DMS53 treated with DMSO at 0.1 percent for 48 hours (cell line): ENCODE data around the gene RDH13.
A peak's percentile ranks its signal among the peaks of the same experiment; 100 is the strongest.

ENCODE experiments used
- DNase-seq: peaks from one replicate; lab custom pipeline; 2025; ENCODE audit not compliant: unreplicated experiment; lab: John Stamatoyannopoulos, UW

The RDH13 gene

DNA sequence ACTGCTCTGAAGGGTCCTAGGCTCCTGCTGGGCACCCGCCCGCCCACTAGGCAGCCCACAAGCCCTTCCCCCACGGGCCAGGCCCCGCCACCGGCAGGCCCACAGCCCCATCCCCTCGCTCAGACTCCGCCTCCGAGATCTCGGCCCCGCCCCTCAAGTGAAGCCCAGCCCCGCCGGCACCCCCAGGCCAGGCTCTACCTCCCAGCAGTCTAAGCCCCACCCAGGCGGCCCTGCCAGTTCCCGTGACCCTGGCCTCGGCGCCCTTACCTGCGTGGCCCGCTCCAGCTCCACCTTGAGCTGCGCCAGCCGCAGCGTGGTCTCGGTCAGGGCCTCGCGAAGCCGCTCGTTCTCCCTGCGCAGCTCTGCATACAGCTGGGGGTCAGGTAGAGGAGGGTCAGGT, 29.0 kb upstream of the RDH13 start:
- DNase-seq, result no peak

DNA sequence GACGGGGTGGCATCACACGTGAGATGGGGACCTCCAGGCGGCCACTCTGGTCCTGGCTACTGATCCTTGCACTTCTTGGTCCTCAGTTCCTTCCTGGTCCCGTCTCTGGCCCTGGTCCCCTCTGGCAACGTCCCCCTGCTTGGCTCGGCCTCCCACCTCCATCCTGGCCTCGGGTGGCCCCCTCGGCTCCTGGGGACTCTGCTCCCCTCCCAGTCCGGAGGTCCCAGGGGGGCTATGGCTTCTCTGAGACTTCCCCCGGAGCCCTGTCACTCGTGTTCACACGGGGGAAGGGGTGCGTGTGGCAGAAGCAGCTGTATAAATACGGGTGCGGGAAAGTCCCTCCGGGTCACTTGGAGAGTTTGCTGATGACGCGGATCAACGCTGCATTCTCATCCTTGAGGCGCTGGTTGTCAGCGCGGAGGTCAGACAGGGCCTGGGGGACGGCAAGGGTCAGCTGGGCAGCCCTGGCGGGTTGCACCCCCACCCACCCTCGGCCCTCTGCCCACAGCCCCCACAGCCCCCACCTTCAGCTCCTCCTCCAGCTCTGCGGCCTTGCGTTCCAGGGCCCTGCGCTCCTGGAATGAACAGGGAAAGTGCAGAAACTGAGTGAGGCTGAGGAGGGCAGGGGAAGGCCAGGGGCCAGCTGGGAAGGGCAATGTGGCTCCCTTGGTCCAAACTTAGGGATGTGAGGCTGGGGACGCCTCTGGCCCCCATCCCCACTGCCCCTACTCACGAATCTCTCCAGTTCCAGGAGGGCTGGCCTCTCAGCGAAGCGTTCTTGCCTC, 28.4 kb upstream of the RDH13 start:
- no peak for DNase-seq

DNA sequence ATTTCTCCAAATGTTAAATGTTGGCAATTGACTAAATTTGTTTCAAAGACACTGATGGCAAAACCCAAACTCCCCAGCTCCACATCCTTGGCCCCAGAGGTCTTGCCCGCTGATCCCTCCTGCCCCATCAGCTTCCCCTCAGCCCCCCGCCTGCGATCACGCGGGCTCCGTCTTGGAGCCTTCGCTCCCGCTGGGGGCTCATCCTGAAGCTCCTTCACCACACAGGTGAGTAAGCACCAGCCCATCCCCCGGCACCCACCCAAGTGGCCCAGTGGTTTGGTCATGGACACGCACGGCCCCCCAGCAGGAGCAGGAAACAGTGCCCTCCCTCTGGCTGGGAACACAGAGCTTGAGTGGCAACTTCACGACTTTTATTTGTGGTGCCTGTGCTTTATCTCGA, 27.6 kb upstream of the RDH13 start:
- no peak for DNase-seq

DNA sequence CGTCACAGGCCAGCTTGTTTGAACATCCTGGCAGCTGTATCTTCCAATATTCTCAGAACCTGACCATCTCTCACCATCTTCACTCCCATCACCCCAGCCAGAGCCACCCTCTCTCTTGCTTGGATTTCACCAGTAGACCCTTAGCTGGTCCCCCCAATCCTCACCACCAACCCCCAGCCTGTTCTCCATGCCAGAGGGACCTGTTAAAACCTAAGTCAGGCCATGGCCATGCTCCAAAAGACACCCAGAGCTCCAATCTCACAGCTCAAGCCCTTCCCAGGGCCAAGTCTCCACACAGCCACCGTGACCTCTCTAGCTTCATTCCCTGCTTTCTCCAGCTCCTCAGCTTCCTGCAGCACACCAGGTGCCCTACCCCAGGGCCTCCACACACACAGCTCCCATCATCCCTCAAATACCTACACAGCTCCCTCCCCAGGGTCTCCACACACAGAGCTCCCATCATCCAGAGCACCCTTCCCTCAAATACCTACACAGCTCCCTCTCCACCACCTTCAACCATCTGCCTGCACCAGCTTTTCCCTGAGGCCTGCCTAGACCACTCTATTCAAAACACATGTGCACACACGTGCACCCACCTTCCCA, 26.5 kb upstream of the RDH13 start:
- no peak for DNase-seq

DNA sequence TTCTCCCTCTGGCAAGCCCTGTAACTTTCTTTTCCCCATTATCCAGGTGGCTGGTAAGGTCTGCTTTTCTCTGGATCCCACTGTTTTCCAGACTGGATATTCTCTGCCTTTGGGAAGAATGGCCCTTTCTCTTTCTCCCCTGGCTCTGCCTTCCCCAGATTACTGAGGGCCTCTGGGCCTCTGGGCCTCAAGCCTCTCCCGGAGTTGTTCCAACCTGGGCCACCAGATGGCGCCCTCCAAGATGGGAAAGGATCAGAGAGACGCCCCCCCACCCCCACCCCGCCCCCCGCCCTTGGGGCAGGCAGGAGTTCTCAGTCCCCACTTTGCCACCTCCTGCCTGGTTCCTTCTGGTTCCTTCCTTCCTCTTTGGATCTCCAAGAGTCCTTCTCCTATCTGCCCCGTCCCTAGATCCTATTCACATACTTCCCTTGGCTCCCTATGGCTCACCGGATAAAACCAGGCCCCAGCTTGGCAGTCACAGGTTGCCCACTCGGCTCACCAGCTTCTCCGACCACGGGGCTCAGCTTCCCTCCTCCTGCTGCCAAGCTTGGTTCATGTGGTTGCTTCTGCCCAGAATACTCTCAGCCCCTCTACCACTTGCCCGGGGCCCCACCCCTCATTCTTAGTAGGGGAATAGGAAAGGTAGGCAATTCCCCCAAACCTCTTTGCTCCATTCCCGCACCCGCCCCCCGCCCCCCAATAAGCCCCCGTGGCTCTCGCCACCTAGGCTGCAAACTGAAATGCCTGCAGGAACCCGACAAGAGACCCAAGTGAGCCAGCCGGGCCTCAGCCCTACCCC, 25.8 kb upstream of the RDH13 start:
- DNase-seq, result peak; percentile 47

DNA sequence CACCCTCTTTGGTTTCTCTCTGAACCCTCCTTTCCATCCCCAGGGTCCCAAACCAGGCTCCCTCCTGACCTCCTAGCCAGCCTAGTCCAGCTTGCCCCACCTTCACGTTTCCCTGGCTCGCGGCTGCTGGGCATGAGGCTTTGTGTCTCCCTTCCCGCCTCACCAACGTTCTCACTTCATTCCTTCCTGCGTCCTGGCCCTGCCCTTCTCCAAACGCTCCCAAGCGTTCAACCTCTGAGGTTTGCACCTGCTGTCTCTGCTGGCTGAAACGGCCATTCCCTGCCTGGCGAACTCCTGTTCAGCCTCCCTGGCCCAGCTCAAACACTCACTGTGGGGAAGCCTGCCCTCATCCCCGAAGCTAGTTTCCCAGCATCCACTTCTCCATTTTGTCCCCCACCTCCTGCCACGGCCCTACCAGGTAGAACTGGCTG, 25.1 kb upstream of the RDH13 start:
- DNase-seq, result no peak

DNA sequence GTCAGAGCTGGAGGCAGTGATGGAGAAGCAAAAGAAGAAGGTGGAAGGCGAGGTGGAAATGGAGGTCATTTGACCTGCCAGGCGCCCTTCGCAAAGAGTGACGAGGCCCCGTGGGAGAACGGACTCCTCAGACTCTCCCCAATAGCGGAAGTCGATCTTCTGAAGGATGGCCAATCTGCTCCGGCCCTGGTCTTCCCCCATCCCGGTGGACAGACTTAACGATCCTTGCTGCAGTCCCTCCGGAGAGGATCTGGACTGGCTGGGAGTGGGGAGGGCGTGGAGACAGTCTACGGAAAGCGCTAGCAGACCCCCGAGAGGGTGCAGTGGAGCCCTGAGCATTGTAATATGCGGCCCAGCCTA, 24.6 kb upstream of the RDH13 start:
- DNase-seq, result no peak

DNA sequence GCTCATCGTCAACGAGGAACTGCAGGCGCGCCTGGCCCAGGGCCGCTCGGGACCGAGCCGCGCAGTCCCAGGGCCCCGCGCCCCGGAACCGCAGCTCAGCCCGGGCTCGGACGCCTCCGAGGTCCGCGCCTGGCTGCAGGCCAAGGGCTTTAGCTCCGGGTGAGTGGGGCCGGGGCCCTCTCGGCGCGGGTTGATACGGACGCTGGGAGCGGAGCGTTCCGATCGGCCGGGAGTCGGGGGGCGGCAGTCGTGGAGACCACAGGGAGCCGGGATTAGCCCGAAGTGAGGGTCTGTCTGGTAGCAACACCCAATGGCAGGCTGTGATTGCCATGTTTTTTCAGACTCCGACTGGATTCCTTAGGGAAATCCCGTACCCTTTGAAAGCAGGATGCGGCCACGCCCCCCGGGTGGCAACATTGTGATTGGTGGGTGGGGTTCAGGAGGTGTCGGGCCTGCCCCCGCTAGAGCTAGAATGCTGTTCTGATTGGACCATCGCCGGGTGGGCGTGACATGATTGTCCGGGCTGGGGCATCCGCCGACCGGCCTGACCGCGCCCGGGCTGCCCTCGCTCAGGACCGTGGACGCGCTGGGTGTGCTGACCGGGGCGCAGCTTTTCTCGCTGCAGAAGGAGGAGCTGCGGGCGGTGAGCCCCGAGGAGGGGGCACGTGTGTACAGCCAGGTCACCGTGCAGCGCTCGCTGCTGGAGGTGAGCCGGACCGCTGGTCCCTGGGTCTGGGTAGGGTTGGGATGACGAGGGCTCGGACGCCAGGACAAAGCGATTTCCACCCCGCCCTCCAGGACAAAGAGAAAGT, 24.0 kb upstream of the RDH13 start:
- peak; percentile 42 for DNase-seq

DNA sequence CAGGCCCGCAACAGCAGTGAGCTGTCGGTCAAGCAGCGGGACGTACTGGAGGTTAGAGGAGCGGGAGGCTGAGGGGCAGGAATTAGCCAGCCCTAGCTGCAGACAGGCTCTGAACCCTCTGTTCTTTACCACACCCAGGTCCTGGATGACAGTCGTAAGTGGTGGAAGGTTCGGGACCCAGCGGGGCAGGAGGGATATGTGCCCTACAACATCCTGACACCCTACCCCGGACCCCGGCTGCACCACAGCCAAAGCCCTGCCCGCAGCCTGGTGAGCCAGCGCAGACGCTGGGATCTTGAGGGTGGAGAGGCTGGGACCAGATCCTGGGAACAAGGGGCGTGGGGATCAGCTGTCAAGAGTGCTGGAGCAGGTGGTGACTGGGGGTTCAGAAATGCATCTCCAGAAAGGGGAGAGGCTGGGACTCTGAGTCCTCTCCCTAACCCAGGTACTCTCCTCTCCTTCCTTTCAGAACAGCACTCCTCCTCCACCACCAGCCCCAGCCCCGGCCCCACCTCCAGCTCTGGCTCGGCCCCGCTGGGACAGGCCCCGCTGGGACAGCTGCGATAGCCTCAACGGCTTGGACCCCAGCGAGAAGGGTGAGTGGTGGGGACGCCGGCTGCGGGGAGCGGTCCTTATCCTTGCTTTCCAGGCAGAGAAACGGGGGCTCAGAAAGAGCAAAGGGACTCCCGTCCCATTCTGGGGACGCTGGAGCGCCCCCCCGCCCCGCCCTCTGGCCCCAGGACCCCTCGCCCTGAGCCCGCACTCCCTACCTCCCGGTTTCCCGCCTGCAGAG, 23.2 kb upstream of the RDH13 start:
- no peak for DNase-seq

DNA sequence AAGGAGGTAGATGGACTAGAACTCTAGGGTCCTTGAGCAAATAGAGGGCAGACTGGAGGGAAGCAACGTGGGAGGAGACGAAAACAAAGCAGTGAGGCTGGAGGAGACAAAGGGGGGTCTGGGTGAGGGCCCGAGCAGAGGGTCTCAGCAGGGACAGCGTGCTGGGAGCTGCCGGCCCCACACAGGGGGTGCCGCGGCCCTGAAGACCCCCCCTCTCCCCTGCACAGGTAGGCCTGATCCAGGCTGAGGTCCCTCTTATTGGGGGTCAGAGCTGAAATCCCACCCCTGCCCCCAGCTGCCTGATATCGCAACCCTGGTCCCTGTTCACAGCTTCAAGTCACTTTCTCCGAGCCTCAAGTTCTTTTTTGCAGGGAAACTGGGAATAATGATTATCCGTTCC, 21.5 kb upstream of the RDH13 start:
- no peak for DNase-seq

DNA sequence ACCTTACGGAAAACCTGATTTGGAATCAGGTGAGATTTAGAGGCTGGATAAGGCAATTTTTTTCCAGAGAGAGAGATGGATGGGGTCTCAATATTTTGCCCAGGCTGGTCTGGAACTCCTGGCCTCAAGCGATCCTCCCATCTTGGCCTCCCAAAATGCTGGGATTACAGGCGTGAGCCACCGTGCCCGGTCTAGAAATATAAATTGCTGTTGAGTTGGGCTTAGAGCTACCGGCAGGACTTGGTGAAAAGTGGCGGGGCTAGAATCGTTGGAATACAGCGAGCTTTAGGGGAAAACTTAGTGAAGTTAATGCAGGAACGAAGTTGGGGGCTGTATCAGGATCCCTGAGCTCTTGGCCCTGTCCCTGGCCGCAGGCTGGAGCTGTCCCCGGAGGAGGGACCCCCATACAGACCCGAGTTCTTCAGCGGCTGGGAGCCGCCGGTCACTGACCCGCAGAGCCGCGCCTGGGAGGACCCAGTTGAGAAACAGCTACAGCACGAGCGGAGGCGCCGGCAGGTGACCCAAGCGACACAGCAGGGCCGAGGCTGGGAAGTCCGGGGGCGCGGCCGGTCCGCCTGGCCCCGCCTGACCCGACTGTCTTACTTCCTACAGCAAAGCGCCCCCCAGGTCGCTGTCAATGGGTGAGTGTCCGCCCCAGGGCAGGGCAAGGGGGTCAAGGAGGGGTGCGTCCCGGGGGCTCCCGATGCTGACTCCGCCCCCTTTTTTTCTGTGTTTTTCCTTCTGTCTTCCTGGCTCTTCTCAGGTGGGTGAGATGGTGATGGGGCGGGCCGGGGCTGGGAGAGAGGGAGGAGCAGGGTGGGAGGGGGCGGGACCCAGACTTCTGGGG, 20.3 kb upstream of the RDH13 start:
- DNase-seq, result no peak

DNA sequence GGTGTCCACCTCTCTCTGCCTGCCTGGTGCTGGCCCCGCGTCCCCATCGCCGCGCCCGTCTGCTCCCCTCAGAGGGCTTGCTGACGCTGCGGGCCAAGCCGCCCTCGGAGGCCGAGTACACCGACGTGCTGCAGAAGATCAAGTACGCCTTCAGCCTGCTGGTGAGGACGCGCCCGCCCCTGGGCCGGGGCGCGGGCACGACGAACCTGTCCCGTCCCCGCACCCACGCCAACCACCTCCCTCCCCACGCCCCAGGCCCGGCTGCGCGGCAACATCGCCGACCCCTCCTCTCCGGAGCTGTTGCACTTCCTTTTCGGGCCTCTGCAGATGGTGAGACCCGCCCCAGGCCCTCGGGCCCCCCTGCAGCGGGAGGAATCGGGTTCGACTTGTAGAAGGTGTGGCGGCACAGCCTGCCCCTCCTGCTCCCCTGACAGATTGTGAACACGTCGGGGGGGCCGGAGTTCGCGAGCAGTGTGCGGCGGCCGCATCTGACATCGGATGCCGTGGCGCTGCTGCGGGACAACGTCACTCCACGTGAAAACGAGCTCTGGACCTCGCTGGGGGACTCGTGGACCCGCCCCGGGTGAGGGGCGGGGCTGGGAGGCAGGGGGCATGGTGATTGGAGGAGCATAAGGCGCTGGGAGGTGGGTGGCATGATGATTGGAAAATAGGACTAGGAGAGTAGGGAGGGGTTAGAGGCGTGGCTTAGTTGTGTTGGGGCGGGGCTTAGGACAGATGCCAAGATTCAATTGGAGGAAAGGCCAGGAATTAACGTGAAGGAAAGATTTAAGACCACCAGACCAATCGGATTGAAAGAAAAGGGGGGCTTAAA, 19.3 kb upstream of the RDH13 start:
- no peak for DNase-seq

DNA sequence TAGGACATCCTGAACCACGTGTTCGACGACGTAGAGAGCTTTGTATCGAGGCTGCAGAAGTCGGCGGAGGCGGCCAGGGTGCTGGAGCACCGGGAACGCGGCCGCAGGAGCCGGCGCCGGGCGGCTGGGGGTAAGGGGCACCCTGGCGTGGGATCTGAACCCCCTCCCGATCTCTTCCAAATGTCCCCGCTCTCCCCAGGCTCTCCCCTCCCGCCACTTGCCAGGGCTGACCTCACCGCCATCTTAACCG, 18.7 kb upstream of the RDH13 start:
- no peak for DNase-seq

DNA sequence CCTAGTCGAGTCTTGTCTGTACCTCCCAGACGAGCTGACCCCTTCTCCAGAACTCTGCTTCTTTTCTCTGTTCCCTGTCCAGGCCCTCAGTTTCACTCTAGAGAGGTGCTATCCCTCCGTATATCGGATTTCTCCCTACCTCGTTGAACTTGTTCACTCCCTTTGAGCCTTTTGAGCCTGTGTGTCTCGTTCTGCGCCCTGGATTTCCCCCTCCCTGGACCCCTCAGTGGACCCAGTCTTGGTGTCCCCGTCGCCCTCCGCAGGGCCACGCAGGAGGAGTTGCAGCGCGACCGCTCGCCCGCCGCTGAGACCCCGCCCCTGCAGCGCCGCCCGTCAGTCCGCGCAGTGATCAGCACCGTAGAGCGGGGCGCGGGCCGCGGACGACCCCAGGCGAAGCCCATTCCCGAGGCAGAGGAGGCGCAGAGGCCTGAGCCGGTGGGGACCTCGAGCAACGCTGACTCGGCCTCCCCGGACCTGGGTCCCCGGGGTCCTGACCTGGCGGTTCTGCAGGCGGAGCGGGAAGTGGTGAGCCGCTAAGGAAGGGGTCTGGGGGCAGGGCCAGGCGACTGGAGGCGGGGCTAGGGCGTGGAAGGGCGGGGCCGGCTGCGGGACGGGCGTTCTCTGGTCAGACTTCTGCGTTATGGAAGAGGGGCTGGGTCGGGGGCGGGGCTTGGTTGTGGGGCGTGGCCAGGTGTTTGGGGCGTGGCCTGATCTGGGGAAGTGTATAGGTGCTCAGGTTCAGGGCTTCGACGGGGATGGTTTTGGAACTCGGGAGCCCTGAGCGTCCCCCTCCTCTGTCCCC, 18.2 kb upstream of the RDH13 start:
- peak; percentile 39 for DNase-seq

DNA sequence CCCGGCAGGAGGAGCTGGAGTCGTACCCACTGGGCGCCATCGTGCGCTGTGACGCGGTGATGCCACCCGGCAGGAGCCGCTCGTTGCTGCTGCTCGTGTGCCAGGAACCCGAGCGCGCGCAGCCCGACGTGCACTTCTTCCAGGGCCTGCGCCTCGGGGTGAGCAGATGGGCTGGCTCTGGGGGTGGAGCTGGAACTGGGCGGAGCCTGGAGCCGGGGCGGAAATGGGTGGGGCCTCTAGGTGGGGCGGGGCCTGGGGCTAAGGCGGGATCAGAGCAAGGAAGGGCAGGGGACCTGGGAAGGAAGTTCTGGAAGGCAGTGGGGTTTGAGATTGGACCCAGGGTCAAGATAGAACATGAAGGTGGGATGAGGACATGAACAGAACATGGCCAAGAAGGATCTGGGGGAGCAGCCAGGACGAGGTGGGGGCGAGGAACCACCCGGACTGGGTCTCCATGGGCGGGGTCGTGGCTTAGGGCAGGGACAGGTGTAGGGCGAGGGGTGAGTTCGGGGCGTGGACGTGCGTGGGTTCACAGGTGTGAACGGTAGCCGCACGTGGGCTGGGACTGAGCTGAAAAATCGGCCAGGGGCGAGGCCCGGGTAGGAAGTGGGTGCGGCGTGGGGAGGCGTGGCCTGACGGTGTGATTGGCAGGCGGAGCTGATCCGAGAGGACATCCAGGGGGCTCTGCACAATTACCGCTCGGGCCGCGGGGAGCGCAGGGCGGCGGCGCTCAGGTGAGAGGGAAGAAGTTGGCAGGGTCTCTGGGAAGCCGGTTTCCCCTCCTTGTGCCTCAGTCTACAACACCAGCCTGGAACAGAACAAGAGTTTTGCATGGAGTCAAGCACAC, 17.4 kb upstream of the RDH13 start:
- peak; percentile 55 for DNase-seq

DNA sequence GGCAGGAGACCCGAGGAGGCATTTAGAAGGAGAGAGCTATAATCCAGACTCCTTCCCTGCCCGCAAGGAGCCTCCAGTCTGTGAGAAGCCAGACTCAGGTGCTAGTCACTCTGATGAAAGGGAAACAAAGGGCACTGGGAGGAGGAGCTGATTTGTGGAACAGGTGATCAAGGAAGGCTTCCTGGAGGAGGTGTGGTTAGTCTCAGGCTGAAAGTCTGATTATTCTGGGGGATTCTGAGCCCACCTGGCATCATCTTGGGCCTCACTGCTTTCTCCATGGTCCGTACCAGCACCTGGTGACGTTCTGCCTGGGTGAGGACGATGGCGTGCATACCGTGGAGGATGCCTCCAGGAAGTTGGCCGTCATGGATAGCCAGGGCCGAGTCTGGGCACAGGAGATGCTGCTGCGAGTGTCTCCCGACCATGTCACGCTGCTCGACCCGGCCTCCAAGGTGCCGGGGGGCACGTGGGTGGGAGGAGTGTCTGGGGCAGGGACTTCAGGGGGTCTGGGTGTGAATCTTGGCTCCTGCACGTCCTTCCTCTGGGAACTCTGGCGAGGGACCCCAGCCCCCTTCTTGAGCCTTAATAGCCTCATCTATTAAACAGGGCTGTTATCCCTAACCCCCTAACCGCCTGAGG, 16.6 kb upstream of the RDH13 start:
- no peak for DNase-seq

DNA sequence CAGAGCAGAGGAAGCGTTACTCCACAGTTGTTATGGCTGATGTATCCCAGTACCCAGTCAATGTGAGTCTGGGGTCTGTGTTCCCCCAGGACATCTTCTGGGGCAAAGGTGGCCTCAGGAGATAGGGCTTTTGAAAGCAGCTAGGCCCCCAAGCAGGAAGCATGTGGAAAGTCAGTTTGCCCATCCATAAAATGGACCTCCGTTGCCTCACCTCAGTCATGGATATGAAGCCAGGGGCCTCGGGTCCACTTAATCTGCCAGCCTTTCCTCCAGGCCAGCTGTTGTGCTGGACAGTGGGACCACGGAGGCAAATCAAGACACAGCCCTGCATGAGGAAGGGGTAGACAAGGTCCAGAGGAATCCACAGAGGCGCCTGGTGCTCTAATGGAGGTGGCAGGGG, 16.0 kb upstream of the RDH13 start:
- DNase-seq, result no peak
